Measurements from ENCODE around the gene PKD1. TPM values are rescaled to one million over a fixed set of nuclear protein-coding genes. Genes with fewer than 3 reads are reported as not detected.

The PKD1 gene
- total RNA-seq, 1 experiment from 2014 or later: 102 TPM

- no peak for TF ChIP-seq MYBL2 (CRISPR knock-in tag; IDR thresholded peaks at IDR 0.05)
- no peak for TF ChIP-seq RELA (CRISPR knock-in tag; IDR thresholded peaks at IDR 0.05; ENCODE audit: borderline replicate concordance)
- no peak for TF ChIP-seq FOXJ3 (CRISPR knock-in tag; IDR thresholded peaks at IDR 0.05; ENCODE audit: borderline replicate concordance)
- TF ChIP-seq CBFB (CRISPR knock-in tag; IDR thresholded peaks at IDR 0.05; ENCODE audit: low read depth): no peak
- TF ChIP-seq E2F4 (CRISPR knock-in tag; IDR thresholded peaks at IDR 0.05; ENCODE audit: borderline replicate concordance, low read depth): 0 out of 2 replicates have a peak, but pooled peaks have one; percentile 45
- TF ChIP-seq ZNF532 (CRISPR knock-in tag; IDR thresholded peaks at IDR 0.05; ENCODE audit: borderline replicate concordance): no peak
- TF ChIP-seq ARID4B (CRISPR knock-in tag; IDR thresholded peaks at IDR 0.05; ENCODE audit: borderline replicate concordance): peak; percentile 47; the same call in 1 of the 2 replicates
- no peak for TF ChIP-seq NR1H2 (CRISPR knock-in tag; IDR thresholded peaks at IDR 0.05)
- no peak for TF ChIP-seq ZNF671 (CRISPR knock-in tag; IDR thresholded peaks at IDR 0.05)
- no peak for TF ChIP-seq FOXP4 (CRISPR knock-in tag; IDR thresholded peaks at IDR 0.05)
- no peak for TF ChIP-seq PREB (CRISPR knock-in tag; IDR thresholded peaks at IDR 0.05; ENCODE audit: borderline replicate concordance)
- TF ChIP-seq USF1 (CRISPR knock-in tag; IDR thresholded peaks at IDR 0.05): peak; percentile 100
- TF ChIP-seq ZNF263 (CRISPR knock-in tag; IDR thresholded peaks at IDR 0.05; ENCODE audit: low read depth): no peak
- no peak for TF ChIP-seq ZNF317 (CRISPR knock-in tag; IDR thresholded peaks at IDR 0.05; ENCODE audit: borderline replicate concordance, low read depth)
- peak; percentile 100 for TF ChIP-seq USF2 (CRISPR knock-in tag; IDR thresholded peaks at IDR 0.05)
- TF ChIP-seq CTCF (IDR thresholded peaks at IDR 0.05): no peak
- TF ChIP-seq ATF1 (CRISPR knock-in tag; IDR thresholded peaks at IDR 0.05): no peak
- peak; percentile 95 for TF ChIP-seq GABPB1 (CRISPR knock-in tag; IDR thresholded peaks at IDR 0.05)
- no peak for TF ChIP-seq ETV6 (CRISPR knock-in tag; IDR thresholded peaks at IDR 0.05)
- TF ChIP-seq CREM (CRISPR knock-in tag; IDR thresholded peaks at IDR 0.05): no peak
- TF ChIP-seq MXD4 (CRISPR knock-in tag; IDR thresholded peaks at IDR 0.05; ENCODE audit: borderline replicate concordance): no peak
Measured at GRCh38 chr16:2047330-2048115, 88.2 kb downstream of the PKD1 start, which contains the start of the genes NTHL1 and TSC2 (continued).
